Fibroblast of the aortic adventitia (primary cell): ENCODE data around the gene SLC15A3. TPM values are rescaled to one million over a fixed set of nuclear protein-coding genes. Genes with fewer than 3 reads are reported as not detected.

Source experiments
- DNase-seq: peaks from one replicate; pipeline ENCODE4 v3.0.0-alpha.2; 2010; ENCODE audit warnings: low read depth
- H3K4me3 ChIP-seq: 2 replicates; pipeline ENCODE4 v1.5.1; 2011; ENCODE audit warnings: low read depth, mild to moderate bottlenecking, control low read depth, low read length, moderate library complexity
- total RNA-seq: library from RNA; depleted of rRNA; stranded (reverse); fragments of >200 nt; gene quantifications from 2 replicates; pipeline ENCODE4 v1.2.3, GENCODE V29; 2012; ENCODE audit warnings: low replicate concordance
- TF ChIP-seq, protein P1 (sequence below): IDR thresholded peaks from 2 replicates; pipeline ENCODE4 v1.5.1; 2011; ENCODE audit warnings: mild to moderate bottlenecking, low read length, control low read depth, inconsistent platforms; ENCODE audit not compliant: insufficient read depth

Gene SLC15A3
- total RNA-seq, 1 donor = 6.8 TPM

DNA sequence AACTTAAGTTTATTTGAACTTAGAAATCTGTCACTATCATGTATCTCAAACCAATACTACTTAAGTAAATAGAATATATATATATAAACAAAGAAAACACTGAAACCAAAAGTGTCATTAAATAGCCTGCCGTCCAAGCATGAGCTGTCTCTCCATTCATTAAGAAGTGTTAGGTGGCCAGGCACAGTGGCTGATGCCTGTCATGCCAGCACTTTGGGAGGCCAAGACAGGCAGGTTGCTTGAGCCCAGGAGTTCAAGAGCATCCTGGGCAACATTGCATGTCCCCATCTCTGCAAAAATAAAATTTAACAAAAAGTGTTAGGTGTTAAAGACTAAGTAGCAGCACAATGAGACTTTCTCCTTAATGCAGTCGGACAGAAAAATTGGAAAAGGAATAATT is 33.5 kb upstream of the SLC15A3 start:
- TF ChIP-seq, protein P1, sequence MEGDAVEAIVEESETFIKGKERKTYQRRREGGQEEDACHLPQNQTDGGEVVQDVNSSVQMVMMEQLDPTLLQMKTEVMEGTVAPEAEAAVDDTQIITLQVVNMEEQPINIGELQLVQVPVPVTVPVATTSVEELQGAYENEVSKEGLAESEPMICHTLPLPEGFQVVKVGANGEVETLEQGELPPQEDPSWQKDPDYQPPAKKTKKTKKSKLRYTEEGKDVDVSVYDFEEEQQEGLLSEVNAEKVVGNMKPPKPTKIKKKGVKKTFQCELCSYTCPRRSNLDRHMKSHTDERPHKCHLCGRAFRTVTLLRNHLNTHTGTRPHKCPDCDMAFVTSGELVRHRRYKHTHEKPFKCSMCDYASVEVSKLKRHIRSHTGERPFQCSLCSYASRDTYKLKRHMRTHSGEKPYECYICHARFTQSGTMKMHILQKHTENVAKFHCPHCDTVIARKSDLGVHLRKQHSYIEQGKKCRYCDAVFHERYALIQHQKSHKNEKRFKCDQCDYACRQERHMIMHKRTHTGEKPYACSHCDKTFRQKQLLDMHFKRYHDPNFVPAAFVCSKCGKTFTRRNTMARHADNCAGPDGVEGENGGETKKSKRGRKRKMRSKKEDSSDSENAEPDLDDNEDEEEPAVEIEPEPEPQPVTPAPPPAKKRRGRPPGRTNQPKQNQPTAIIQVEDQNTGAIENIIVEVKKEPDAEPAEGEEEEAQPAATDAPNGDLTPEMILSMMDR = no peak
- no peak overlapping the region for H3K4me3 ChIP-seq
- DNase-seq = no peak

DNA sequence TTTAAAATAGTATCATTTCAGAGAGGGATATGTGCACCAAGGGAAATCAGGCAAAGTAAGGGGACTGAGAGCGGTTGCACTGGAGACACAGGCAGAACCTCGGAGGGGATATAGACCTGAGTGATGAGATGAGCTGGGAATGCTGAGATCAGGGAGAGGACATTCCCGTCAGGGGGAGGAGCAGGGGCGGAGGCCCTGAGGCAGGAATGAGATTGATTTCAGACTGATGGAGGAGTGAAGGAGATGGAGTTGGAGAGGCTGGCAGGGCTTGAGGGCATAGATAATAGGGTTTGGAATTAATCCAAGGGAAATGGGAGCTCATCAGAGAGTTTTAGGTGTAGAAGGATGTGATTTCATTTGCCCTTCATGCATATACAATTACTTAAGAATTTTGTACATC is 32.7 kb upstream of the SLC15A3 start:
- TF ChIP-seq, protein P1 = no peak
- H3K4me3 ChIP-seq = no peak overlapping the region
- no peak for DNase-seq

DNA sequence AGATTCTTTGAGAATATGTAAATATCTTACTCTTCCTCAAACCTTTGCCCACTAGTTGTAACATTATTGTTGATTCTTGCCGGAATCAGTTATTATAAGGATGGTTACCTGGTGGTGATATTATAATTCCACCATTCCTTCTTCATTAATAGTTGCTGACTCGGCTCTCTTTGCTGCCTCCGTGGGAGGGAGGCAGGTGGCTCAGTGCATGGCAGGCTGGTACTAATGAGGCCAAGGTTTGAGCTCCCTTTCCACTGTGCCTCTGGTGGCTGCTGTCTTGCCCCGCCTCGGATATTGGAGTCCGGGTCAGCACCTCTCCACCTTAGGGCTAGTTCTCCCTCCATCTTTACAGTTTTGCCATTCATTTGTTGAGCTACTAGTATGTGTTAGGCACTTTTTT is 32.2 kb upstream of the SLC15A3 start:
- no peak overlapping the region for H3K4me3 ChIP-seq
- no peak for DNase-seq
- TF ChIP-seq, protein P1 = no peak

DNA sequence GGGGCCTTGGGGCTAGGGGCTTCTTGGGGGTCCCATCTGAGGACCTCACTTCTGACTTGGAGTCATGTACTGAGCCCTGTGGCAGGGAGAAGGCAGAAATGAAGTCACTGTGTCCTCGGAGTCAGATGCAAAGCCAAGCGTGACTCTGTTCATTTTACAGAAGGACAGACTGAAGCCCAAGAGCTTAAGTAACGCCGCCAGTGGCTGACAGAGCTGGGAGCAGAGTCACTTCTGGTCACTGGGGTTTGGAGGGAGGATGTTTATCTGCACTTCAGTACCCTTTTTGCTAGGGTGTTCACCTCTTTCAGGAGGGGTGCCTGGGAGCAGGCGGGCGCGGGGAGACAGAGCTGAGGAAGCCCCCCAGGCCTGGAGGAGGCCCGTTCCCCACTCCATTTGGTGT is 30.2 kb upstream of the SLC15A3 start:
- TF ChIP-seq, protein P1 = no peak
- DNase-seq = no peak
- H3K4me3 ChIP-seq = no peak overlapping the region

DNA sequence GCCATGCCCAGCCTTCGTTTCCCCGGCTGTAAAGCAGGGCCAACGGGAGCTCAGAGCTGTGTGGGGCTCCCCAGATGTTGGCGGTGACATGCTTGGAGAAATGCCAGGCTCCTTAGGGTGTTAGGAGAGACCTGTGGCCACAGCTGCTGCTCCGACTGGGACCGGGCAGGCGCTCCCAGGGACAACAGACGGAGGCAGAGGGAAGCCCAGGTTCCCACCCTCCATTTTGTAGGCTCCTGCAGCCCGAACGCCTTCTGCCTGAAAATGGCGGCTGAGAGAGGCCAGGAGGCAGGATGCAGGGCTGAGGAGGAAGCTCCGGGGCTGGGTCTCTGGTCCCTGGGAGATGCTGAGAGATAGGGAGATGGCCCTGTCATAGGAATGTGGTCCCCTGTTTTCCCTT is 29.5 kb upstream of the SLC15A3 start:
- TF ChIP-seq, protein P1 = no peak
- DNase-seq = no peak
- H3K4me3 ChIP-seq = no peak overlapping the region

DNA sequence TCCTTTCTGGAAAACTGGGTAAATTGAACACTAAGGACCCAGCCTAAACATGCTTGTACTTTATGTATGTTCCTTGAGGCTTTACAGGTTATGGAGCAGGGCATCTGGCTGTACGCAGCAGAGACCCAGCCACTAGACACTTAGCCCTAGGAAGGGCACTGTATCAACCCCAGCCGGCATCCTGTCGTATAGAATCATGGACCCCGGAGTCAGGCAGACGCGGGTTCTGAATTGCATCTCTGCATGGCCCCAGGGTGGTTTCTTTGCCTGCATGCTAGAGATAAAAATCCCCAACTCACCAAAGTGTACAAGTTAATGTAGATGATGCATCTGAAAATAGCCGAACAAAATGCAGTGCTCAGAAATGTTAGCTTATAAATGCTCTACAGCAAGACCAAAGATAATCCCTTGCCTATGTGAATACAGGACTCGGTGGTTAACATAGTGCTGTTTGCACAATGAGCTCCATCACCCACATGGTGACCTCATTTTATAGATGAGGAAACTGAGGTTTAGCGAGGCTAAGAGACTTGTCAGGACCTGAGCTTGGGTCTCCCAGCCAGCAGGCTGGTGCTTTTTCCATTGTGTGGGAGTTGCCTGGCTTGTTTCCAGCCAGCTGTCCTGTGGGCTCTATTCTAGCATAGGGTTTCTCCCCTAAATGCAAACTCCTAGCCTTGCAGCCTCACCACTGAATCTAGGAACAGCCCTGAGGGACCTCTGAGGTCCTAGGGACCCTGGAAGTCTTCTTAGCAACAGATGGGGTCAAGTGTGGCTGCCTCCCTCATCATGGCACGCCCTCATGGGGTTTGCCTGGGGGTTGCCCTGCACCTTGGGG is 26.8 kb upstream of the SLC15A3 start:
- TF ChIP-seq, protein P1 = no peak
- no peak overlapping the region for H3K4me3 ChIP-seq
- no peak for DNase-seq

DNA sequence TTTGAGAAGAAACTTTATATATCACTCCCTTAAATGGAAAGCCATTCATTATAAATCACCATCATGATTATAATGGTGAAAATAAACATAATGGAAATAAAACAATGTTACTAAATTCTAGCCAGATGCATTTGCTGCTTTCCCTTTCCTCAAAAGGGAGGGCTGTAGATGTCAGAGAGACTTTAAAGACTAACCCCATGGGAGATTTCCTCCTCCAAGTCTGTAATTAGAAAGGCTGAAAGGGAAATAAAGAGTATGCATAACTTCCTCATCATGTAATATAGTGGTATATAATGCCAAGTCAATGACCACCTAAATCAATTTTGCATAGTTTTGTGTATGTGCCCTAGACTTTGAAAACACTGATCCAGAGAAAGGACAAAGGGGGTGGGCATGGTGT is 25.9 kb upstream of the SLC15A3 start:
- no peak overlapping the region for H3K4me3 ChIP-seq
- TF ChIP-seq, protein P1 = no peak
- no peak for DNase-seq
